SW 1271 (cell line): Measurements from ENCODE around the gene VENTX.

Source experiments
- DNase-seq, 2 experiments: peaks; one replicate each; lab custom pipeline; 2025; lab: John Stamatoyannopoulos, UW

VENTX gene

DNA sequence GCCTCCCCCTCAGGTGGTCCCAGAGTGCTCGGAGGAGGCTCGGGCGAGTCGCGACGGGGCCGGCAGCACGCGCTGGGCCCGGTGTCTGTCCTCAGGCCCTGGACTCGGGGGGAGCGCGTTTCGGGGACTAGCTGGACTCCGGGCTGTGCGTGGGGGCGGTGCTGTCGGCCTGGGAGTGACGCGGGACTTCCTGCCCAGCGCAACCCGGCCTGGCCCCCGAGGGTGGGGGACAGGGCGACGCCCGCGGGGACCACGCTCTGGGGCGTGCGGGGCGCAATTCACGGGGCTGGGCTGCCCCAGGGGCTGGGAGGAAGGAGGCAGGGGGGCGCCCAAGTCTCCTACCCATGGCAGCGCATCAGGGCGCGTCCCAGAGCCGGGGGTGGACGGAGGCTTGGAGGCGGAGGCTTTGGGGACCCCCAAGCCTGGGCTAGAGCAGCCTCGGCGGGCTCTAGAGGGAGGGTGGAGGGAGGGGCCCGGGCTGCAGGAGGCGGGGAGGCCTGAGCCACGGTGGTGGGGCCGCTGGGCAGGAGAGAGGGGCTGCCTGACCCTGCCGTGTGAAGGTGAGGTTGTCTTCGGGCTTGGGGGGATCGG is 2.3 kb upstream of the VENTX start:
- no peak for DNase-seq

DNA sequence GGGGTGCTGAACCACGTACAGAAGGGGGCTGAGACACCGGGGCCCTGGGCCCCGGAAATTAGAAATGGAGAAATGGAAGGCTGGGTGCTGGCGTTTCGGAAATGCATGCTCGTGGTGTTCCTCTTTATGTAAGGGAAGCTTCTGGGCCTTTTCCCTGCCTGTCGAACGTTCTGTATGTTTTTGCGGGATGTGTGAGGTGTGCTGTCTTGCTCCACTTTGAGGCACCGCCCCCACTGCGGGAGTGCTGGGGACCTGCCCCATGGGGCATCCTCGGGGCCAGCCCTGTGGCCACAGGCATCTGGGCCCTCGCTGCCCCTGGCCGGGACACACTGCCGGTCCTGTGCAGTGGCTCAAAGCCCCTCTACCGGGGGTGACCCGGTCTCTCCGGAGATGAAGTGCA is 1.7 kb upstream of the VENTX start:
- no peak for DNase-seq

- DNase-seq = no peak
These were observed 1.0 kb upstream of the VENTX start for GRCh38 chr10:133236401-133237240.

- no peak for DNase-seq
These were observed 441 bp upstream of the VENTX start for GRCh38 chr10:133237241-133237587.

- DNase-seq = no peak
These were observed 780 bp downstream of the VENTX start for GRCh38 chr10:133238466-133238804.

GRCh38 chr10:133239990-133240389 is 2.3 kb downstream of the VENTX start:
- no peak for DNase-seq

DNA sequence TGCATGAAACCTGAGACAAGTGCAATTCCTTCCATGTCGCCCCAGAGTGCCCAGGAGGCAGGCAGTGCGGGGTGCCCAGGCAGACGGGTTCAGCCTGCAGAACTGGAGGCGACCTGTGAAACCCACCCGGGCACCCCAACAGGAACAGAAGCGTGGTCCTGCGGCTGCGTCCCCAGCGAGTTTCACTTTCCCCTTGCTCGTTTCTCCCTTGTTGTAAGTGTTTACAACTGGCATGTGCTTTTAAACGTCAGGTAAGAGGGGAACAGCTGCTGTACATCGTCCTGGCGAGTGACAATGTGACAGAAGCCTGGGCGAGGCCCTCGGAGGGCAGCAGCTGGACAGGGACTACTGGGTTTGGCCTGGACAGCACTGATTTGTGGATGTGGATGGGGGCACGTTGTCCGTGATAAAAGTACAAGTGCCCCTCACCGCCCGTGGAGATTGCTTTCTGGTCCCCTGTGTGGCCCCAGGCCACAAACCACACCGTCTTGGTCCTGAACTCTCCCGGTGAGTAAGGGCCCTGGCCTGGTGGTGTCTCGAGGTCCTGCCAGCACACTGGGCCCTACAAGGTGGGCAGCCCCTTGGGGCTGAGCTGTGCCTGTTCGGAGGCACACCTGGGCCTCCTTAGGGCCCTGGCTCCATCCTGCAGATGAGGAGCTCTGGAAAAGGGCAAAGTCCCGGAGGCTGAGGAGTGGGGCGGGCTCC is 4.0 kb downstream of the VENTX start:
- no peak for DNase-seq

- DNase-seq = no peak
These were observed 5.1 kb downstream of the VENTX start for GRCh38 chr10:133242611-133243356.

GRCh38 chr10:133243593-133243992 is 5.9 kb downstream of the VENTX start:
- DNase-seq = no peak

- DNase-seq = no peak
These were observed 8.0 kb downstream of the VENTX start for GRCh38 chr10:133245439-133246235.

DNA sequence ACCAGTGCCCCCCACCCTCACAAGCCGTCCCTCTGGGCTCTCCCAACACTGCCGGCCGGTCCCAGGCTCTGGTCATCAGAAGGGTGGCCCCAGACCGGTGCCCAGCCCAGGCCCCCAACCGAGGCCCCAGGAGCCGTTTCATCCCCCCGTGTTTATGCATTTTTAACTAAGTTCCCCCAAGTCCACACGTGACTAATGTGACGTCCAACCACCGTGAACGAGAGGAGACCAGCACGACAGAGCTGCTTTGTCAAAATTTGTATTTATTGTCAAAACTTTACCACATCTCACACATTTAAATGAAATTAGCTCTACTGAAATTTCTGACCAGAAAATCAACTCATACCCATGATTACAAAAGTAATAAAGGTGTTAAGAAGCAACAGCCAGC is 8.6 kb downstream of the VENTX start:
- no peak for DNase-seq

GRCh38 chr10:133247681-133248333 is 10.2 kb downstream of the VENTX start:
- no peak for DNase-seq

DNA sequence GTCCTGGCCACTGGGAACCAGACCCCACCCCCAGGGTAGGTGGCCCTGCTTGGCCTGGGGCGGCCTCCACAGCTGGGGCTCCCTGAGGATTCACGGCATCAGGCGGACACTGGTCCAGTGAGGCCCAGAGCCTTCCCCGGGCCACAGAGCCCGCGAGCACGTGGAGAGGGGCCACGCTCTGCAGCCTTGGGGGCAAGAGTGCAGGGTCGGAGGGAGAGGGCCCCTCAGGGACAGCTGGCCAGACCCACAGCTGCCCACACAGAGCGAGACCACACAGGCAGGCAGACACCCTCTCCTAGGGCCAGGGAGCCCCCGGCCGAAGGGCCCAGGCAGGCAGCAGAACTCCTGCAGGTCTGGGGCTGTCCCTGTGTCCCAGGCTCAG is 10.7 kb downstream of the VENTX start:
- no peak for DNase-seq

DNA sequence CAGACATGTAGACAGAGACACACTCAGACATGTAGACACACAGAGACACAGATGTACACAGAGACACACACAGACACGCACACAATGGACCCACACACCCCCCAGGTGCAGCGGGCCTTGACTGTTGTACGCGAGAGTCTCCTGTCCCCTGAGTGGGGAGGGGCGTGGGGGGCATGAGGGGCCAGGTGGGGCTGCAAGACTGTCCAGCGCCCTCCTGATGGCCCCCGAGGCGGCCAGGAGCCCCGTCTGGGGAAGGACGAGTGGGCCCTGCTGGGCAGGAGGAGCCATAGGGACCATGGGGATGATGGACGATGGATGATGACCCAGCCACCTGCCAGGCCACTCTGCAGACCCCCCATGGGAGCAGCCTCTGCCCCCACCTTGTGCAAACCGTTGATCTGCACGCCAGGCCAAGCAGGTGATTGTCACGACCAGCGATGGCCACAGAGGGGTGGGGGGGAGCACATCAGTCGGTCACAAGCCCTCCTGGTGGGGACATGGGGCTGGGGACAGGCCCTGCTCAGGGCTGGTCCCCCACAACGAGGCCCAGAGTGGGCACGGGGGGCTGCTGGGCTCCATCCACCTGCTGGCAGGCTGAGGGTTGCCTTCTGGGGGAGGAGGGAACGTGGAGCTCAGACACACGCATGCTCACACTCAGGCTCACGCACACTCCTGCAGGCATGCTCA is 11.6 kb downstream of the VENTX start:
- DNase-seq = no peak

DNA sequence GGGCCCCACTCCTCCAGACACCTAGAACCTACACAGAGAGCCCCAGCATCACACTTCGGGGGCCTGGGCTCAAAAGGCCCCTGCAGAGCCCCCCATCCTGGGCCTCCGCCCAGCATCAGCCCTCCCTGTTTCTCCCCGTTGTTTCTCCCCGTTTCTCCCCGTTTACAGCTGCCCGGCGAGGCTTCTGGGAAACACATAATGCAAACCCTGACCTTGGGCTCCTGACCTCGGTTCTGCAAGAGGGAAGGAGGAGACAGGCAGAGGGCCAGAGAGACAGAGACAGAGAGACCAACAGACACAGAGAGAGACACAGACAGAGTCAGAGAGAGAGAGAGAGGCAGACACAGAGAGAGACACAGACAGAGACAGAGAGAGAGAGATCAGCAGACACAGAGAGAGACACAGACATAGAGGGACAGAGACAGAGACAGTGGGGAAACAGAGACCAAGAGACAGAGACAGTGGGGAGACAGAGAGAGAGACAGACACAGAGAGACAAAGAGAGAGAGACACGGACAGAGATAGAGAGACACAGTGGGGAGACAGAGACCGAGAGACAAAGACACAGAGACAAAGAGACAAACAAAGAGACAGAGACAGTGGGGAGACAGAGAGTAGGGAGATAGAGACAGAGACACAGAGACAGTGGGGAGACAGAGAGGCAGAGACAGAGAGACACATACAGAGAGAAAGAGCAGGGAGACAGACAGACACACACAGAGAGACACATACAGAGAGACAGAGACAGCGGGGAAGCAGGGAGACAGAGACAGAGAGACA is 12.5 kb downstream of the VENTX start:
- DNase-seq = no peak

DNA sequence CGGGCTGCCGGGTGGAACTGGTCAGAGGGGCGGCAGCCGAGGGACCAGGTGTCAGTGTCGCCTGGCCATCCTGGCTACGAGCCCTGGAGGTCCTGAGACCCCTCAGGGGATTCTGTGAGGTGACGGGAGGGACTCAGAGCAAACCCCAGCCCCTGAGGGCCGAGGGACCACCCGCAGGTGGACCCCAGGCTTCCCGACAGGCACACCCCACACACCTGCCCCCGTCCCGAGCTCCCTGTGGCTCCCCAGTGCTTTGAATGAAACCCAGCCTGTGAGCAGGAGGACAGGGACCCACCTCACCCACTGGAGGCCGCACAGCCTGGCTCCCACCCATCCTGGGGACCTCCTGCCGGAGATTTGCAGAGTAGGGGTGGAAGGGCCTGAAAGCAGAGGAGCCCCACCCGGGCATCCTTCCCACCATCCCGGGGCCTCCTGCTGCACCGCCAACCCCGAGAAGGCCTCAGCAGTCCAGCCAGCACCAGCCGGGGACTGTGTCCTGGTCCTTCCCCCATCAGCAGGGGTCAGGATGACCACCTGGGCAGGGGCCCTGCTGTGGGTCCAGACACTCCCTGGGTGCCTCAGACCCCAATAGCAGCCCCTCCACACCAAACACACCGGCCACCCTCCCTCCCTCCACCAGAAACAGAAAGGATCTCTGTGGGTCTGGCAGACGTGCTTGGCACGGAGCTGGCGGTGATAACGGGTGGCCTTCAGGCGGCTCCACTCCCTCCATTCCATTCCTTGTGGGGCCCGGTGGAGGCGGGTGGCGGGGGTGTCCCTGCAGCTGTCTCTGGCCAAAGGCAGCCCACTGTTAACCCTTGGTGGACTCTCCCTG is 13.9 kb downstream of the VENTX start:
- DNase-seq = no peak

- DNase-seq = no peak
These were observed 14.5 kb downstream of the VENTX start for GRCh38 chr10:133252223-133252552.

- no peak for DNase-seq
These were observed 15.8 kb downstream of the VENTX start for GRCh38 chr10:133253361-133253955.
